Measurements from ENCODE around the gene PITPNM3.
A peak's percentile ranks its signal among the peaks of the same experiment; 100 is the strongest.

PITPNM3 gene

DNA sequence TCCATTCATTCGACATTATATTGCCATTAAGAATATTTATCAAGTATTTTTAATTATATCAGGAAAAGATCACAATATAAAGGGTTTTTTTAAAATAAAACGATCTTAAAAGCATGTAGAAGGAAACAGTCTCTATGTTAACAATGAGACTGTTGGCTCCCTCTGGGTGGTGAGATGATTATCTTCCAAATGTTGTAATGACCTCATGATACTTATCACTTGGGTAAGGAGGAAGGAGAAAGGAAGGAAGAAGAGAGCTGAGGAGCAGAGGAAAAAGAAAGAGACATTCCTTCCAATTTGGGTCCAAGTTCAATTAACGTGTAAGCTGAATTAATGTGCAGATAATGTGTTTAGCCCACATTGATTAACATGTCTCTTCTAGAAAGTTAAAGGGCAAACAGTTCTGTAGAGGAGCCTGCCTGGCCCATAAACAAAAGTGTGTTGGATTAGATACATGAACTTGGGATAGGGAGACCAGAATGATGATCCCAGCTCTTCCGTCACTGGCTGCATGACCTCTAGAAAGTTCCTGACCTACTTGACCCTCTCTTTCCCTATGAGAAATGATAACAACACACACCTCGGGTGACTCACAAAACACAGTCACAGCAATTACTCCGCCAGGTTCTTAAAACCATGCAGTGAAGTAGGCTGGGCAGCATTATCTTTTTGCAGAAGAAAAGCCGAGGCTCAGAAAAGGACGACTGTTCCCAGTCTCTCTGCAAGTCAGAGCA, 80.1 kb downstream of the PITPNM3 start:
- no peak for DNase-seq

DNA sequence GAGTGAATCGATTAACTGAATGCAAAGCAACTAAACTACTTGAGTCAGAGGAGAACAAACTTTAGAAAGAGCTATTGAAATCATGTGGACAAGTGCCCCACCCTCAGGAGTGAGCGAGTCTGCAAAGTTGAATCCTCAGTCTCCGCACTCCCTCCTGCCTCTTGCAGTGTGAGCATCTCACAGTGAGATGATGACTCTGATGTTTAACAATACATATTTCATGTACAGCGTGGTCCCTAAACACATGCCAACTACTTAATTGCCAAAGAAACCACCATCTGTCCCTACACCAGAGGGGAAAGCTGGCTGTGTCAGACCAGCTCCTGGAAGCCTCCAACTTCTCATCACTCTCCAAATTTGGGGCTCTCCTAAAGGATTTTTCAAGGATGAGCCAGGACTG, 80.9 kb downstream of the PITPNM3 start:
- DNase-seq, result no peak

DNA sequence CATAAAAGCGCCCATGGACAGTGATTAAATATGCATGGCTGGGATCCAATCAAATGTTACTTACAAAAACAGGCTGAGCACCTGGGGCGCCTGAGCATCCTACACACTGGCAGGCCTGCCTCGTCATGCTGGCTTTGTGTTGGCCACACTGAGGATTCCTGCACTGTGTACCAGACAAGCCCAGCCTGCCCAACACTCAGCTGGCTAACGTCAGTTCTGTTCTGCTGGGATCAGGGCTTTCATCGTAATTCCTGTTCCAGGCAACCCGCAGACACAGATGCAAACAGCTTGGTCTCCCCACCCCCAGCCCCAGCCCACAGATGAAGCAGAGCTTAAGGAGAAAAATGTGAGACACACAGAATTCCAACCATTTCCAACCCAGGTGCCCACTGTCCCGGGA, 81.4 kb downstream of the PITPNM3 start:
- DNase-seq, result no peak

DNA sequence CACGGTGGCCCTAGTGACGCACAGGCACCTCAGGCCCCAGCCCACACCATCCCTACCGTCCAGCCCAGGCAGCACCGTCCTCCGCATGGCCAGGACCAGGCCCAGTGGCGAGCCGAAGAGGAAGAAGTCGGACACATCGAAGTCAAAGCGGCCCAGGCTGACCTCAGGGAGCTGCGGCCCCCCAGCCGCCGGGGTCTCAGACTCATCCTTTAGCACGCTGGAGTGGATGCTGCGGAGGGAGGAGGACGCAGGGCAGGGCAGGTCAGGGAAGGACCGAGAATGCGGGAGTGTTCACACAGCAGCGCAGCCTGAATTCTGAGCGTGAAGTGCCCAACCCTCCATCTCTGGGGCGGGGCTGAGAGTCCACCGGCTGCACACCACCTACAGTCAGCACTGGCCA, 82.0 kb downstream of the PITPNM3 start:
- DNase-seq, result no peak

DNA sequence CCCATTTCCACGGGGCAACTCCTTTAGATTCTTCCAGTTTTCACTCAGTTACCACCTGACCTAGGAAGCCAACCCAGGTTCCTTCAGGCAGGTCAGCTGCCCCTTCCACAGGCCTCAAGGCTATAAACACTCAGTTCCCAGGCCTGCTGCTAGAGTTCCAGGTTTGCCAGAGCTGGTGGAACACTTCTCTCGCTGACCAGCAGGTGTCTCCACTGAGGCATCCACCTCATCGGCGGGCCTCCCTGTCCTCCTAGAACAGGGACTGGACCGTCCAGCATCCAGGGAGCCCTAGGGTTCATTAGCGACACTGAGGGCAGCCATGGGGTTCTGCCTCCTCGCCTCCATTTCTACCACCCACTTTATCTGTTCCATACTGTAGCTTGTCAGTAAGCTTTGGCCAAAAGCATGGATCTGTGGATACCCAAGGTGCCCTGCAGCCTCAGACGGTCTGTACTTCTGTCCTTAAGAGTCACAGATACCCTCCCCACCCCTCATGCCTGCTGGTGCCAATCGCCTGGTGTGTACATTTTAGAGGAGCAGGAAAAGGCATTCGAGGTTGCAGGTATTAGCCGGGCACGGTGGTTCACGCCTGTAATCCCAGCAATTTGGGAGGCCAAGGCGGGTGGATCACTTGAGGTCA, 83.1 kb downstream of the PITPNM3 start:
- DNase-seq, result peak; percentile 38

DNA sequence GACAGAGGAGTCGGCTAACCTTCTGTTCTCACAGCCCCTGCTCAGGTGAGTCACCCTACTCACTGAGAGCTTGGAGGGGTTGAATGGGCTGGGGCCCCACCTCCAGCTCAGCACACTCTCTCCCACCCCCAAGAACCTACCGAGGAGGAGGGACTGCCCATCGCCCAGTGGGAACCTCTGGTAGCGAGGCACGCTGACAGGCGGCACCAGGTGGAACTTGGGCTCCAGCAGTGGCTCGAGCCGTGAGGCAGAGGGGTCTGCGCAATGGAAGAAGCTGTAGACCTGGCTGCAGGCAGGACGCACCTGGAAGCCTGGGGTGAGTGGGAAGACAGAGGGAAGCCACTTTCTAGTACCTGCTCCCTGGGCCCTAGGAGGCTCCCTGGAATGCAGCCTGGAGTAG, 83.8 kb downstream of the PITPNM3 start:
- no peak for DNase-seq

DNA sequence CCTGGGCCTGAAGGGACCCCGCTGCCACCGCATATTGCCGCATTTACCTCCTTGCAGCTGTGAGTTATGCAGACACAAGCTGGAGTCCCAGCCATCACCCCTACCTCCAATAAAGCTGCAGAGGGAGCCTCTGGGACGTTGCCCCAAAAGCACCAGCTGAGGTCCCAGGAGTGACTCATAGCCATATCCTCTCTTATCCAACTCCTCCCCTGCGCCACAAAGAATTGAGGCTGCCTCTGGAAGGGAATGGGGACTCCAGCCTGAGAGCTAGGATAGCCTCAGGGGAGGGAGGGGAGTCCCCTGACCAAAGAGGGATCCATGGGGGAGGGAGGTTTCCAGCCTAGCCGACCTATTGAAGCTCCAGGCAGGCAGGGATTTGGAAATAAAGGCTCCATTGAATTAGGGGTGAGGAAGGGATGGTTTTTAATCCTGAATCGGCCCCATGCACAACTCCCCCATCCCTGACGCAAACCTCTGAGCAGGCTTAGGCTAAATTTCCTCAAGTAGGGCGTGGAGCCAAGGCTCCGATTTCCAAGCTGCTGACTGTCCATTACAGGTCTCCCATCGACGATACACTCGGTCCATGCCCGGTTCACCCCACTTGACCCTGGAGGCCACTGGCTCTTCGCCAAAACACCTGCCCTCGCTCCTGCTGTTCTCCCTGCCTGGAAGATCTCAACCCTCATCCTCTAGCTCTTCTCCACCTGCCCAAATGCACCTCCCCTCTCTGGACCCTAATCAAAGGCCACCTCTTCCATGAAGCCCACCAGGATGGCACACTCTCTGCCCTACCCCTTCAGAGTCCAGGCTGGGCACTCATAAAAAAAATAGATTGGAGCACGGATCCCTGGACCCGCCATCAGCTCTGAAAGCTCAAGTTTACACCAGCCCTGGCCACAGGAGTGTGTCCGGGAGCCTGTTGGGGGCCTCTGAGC, 84.6 kb downstream of the PITPNM3 start:
- DNase-seq, result no peak

DNA sequence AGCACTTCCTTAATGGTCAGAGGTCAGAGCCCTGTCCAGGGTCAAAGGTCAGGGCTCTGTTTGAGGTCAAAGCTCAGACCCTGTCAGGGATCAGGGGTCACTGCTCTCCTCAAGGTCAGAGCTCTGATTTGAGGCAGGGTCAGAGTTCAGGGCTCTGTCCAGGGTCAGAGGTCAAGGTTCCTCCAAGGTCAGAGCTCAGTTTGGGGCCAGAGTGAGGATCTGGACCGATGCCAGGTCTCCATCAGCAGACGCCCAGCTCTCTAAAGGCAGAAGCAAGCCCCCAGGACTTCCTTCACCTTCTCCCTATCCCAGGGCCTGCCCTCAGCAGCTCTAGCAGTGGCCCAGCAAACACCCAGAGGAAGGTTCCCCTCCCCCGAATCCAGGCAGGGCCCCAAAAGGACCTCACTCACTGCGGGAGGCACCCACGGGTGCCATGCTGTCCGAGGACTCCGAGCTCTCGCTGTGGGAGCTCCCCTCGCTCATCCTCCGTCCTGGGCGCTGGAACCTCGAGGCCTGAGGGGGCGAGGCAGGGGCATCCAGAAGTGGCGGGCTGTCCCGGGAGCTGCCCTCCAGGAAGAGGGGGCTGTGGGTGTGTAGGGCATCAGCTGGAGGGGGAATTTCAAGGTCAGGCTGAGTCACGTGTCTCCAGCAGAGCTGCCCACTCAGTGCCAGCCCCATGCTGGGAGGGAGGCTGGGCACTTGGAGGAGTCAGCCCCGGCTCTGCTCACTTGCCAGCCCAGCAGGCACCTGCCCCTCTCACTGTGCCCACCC, 85.4 kb downstream of the PITPNM3 start:
- no peak for DNase-seq

DNA sequence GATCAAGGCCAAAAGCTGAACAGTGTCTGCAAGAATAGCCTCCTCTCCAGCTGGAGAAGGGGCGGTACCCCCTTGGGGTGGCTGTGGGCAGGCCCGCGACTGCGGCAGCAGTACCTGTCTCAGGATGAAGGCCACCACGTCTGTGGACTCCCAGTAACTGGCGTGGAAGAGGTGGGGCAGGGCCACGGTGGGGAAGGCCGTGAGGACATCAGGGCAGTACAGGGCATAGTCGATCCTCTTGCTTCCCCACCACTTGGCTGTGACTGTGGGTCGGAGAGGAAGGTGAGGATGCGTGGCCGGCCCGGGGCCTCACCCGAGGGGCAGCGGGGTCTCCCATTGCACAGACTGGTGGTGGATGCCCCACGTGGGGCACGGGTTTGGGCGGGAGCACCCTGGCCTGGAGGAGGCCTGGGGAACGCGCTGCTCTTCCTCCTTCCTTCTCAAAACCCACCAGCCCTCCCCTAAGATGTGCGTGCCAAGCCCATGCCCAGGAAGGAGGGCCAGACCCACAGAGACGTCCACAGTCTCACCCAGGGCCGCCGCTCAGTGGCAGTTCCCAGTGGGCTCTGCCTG, 86.1 kb downstream of the PITPNM3 start:
- DNase-seq, result no peak

DNA sequence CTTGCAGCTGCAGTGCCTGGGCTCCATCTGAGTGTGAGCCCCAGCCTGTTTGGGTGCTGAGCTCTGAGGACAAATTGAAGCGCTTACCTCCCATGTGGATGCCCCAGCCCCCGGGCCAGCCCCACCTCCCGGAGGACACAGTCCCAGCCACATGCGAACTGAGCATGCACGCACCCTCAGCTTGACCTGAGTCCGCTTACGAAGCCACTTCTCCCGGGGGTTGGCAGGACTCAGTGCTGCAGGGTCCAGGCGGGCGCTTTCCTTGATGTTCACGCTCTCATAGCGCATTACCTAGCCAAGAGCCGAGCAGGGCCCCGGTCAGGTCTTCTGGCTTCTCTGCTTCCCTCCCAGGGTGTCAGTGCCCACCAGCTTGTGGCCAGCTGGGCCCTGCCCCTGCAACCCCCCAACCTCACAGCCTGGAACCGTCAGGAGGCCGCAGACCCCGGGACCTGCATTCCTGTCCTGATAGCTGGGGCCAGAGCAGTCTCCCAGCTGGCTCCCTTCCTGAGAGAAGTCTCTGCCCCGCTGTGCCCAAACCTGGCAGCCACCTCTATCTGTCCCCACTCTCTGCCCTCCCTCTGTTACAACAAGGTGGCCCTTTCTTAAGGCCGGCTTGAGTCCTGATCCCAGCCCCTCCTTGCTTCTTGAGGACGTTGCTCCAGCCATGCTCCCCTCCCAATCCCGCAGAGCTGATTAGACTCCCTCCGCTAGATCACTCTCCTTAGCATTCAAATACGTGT, 88.1 kb downstream of the PITPNM3 start:
- no peak for DNase-seq

DNA sequence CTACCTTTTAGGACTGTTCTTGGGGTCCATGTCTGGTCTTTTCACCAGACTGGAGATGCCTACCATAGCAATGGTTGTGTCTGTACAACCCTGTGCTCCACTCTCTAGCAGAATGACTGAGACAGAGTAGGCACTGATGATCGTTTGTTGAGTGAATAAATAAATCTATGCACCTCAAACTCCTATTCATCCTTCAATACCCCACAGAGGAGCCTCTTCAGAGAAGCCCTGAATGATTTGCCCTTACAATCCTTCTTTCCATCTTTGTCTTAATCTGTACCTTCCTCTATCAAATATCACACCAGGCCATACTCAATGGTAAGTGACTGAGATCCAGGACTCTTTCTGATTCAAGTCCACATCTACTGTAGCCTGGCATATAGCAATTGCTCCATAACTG, 88.8 kb downstream of the PITPNM3 start:
- no peak for DNase-seq

DNA sequence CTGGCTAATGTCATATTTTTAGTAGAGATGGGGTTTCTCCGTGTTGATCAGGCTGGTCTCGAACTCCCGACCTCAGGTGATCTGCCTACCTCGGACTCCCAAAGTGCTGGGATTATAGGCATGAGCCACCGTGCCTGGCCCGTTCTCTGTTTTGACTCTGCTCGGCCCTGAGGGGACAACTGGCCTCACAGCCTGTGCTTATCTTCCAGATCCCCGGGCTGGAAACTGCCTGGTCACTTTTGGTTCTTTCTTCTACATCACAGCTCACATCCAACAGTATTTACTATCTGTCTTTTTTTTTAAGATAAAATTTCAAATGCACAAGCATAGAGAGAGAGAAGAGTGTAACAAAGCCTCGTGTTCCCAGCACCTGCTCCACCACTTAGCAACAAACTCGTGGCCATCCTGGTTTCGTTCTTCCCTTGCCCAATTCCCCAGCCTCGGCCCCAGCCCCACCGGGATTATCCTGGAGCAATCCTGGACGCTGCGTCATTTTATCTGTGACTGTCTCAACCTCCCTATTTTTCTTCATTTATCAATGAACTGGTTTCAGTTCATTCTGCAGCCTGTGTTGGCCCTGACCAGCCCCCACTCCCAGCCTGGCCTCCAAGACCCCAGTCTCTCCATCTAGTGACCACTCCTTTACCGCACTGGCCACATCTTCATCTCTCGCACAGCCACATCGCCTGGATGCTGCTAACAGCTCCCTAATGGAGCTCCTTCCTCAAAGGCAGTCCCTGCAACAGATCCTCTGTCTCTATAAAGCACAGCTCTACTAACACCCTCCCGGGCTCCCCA, 91.0 kb downstream of the PITPNM3 start:
- DNase-seq, result no peak

DNA sequence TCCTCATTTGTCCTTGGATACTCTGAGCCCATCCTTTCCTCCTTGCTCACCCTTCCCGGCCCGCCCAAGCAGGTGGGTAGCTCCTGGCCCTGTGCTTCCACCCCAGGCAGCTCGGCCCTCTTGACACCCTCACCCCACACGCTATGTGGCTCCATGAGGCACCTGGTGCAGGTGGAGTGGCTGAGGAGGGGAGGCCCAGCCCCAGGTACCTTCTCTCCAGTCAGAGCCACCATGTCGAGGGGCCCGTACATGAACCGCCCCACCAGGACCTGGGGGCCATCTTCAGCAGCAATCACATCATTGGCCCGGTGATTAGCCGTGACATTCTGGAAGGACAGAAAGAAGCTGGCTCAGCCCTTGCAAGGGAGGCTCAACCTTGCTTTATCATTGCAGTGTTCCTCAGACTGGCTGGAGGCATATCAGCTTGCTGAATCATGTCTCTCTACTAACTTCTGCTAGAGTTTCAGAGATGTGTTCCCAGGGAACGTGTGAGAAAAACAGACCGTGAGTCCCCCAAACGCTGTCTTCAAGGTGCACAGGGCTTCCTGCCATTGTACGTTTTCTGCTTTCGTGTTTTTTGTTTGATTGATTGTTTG, 91.8 kb downstream of the PITPNM3 start:
- DNase-seq, result no peak

DNA sequence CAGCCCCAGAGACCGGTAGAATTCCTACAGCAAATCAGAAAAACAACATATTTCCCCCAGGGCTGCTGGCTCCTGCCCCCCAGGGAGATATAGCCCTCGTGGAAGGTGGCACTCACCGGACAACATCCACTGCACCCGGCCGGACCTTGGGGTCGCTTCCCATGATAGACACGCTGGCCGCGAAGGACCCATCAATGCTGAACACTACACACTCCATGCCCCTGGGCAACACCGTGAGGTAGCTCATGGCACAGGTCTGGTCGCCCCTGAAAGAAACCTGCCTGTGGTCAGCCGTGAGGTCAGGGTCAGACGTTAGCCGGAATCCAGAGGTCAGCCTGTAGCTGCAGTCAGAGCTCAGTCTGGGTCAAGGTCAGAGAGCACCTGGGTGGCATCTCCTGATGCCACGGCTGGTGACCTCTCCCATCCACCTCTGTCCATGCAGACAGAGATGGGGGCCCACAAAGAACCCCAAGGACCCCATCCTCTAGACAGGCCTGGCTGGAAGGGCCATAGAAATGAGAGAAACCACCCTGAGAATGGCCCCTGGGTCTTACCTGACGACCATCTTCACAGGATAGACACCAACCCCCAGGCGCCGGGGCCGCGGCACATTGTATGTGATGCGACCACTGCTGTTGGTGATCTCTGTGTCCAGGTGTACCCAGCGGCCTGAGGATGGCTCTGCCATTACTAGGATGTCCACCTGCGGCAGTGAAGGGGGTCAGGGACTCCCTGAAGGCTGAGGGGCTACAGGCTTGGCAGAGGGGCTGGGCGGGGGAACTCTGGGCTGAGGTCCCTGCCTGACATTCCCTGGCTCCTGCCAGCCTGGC, 92.5 kb downstream of the PITPNM3 start:
- DNase-seq, result no peak

DNA sequence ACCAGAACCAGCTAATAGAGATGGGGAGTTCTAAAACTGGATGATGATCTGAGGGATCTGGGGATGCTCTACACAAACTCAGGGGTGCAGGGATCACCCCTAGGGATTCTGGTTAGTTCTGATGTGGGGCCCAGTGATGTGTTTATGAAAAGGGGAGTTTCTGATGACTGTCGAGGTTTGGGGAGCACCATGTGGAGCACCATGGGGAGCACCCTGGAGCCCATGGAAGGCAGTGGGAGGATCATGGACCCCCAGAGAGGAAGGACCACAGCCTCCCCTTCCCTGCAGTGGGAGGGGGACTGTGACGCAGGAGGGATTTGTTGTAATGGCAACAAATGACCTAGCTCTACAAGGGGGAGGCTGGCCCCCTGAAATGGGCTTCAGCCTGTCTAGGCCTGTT, 93.7 kb downstream of the PITPNM3 start:
- DNase-seq, result no peak

DNA sequence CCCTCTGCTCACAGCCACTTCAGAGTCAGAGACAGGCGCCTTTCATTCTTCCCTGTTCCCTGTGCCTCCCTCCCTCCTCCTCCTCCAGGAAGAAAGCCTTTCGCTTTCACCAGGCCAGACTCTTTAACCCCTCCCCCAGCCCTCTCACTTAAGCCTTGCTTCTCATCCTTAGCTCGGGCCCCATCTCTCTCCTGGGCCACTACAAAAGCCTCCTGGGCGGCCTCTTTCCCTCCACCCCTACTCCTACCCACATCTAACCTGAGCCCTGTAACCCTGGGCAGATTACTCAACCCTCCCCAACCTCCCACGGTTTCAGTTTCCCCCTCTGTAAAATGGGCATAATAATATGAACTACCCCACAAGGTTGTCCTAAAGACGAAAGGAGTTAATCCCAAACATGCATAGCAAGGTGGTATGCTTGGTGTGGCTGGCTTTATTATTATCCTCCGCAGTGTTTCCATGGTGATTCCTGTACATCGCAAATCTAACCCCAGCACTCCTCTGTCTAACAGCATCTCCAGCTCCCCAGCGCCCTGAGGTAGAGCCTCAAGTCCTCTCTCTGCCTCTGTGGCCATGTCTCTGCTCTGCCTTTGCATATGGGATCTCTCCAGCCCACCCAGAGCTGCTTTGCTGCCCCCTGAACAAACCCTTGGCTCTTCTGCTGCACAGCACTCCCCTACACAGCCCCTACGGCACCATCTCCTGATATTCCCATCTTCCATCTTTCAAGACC, 94.4 kb downstream of the PITPNM3 start:
- DNase-seq, result no peak

DNA sequence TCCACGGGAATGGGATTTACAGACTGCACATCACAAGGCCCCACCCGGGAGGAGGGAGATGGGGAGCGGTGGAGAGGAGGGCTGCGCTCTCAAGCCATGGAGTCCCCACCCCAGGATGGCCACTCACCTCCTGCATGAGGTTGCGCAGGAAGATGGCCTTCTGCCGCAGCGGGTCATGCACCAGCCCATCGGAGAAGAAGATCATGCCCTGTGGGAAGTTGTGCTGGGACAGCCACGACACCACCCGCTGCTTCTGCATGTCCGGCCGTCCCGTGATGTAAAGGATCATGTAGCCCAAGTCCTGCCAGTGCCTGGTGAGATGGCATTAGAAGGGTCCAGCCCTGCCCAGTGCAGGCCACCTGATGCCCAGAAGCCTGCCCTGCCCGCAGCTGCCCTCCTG, 95.1 kb downstream of the PITPNM3 start:
- DNase-seq, result no peak

DNA sequence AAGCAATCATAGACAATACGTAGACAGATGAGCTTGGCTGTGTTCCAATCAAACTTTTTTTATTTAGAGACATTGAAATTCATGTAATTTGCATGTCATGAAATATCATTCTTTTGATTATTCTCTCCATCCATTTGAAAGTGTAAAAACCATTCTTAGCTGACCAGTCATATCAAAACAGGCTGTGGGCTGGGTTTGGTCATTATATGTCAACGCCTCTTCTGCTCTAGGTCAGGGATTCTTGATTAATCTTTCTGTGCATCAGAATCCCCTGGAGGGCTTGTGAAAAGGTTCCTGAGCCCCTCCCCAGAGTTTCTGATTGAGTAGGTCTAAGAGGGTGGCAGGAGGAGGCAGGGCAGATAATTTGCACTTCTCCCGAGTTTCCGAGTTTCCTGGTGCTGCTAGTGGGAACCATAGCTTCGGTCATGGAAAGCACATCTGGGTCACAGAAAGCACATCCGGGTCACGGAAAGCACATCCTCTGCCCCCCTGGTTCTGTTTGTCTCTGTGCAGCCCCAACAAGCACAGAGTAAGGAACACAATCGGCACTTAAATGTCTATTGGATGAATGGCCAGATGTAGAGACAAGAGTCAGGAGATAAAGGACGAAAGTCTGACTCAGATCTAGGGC, 95.7 kb downstream of the PITPNM3 start:
- DNase-seq, result no peak

All from central memory CD4-positive, alpha-beta T cell (primary cell).